GM23338 (cell line): ENCODE measurements around the gene FEM1B.

ENCODE experiments used
- CREB1 ChIP-seq: fragments of 250-450 bp; sonication (Bioruptor Pico); IDR thresholded peaks from 2 replicates; pipeline ENCODE4 v1.5.0; 2020; ENCODE audit warnings: low read depth, mild to moderate bottlenecking, moderate library complexity
- EZH2 ChIP-seq: fragments of 200-600 bp; sonication (generic); IDR thresholded peaks from one replicate; pipeline ENCODE4 v1.8.0; 2017; ENCODE audit warnings: antibody characterized with exemption, mild to moderate bottlenecking, low read depth; ENCODE audit not compliant: unreplicated experiment
- POLR2AphosphoS5 ChIP-seq: IDR thresholded peaks from 2 replicates; pipeline ENCODE4 v1.6.1; 2016; ENCODE audit warnings: antibody characterized with exemption, low read depth
- TF ChIP-seq, protein P1 (sequence below), 2 experiments: fragments of 200-600 bp in 1 of 2; sonication (generic) in 1 of 2; conservative IDR thresholded peaks; 2 replicates each; pipeline versions ENCODE4 v1.5.1 to v1.6.1; 2016 to 2017; ENCODE audit warnings: antibody characterized with exemption in 2 of 2, low read depth in 2 of 2, mild to moderate bottlenecking in 2 of 2, moderate library complexity in 1 of 2
- TF ChIP-seq, protein P2 (sequence below): IDR thresholded peaks from one replicate; pipeline ENCODE4 v1.6.1; 2018; ENCODE audit warnings: antibody characterized with exemption; ENCODE audit not compliant: unreplicated experiment

GRCh38 chr15:68336516-68336915, 59.0 kb downstream of the FEM1B start:
- TF ChIP-seq, protein P1, sequence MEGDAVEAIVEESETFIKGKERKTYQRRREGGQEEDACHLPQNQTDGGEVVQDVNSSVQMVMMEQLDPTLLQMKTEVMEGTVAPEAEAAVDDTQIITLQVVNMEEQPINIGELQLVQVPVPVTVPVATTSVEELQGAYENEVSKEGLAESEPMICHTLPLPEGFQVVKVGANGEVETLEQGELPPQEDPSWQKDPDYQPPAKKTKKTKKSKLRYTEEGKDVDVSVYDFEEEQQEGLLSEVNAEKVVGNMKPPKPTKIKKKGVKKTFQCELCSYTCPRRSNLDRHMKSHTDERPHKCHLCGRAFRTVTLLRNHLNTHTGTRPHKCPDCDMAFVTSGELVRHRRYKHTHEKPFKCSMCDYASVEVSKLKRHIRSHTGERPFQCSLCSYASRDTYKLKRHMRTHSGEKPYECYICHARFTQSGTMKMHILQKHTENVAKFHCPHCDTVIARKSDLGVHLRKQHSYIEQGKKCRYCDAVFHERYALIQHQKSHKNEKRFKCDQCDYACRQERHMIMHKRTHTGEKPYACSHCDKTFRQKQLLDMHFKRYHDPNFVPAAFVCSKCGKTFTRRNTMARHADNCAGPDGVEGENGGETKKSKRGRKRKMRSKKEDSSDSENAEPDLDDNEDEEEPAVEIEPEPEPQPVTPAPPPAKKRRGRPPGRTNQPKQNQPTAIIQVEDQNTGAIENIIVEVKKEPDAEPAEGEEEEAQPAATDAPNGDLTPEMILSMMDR (conservative IDR thresholded peaks at IDR 0.05; ENCODE audit: low read depth in 2 of 2), result no peak
- TF ChIP-seq, protein P2, sequence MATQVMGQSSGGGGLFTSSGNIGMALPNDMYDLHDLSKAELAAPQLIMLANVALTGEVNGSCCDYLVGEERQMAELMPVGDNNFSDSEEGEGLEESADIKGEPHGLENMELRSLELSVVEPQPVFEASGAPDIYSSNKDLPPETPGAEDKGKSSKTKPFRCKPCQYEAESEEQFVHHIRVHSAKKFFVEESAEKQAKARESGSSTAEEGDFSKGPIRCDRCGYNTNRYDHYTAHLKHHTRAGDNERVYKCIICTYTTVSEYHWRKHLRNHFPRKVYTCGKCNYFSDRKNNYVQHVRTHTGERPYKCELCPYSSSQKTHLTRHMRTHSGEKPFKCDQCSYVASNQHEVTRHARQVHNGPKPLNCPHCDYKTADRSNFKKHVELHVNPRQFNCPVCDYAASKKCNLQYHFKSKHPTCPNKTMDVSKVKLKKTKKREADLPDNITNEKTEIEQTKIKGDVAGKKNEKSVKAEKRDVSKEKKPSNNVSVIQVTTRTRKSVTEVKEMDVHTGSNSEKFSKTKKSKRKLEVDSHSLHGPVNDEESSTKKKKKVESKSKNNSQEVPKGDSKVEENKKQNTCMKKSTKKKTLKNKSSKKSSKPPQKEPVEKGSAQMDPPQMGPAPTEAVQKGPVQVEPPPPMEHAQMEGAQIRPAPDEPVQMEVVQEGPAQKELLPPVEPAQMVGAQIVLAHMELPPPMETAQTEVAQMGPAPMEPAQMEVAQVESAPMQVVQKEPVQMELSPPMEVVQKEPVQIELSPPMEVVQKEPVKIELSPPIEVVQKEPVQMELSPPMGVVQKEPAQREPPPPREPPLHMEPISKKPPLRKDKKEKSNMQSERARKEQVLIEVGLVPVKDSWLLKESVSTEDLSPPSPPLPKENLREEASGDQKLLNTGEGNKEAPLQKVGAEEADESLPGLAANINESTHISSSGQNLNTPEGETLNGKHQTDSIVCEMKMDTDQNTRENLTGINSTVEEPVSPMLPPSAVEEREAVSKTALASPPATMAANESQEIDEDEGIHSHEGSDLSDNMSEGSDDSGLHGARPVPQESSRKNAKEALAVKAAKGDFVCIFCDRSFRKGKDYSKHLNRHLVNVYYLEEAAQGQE, result no peak
- TF ChIP-seq EZH2 (no peak), CREB1 (no peak), POLR2AphosphoS5 (no peak)
